HTERT RPE-1 (cell line): ENCODE data around the gene MICB.
"Not testable (repeated sequence)": the region's sequence is repeated elsewhere in the genome, so short reads cannot be mapped to it uniquely, and the experiment has no call there.

Source experiments
- in situ Hi-C: fragments of 300-500 bp; cut with MboI; formaldehyde crosslinking; loops from 4 replicates; pipeline ENCODE4 v1.14.3; 2020; ENCODE audit warnings: low sequenced_read_pairs

Gene MICB

GRCh38 chr6:31497531-31498476 lies at the start of gene MICB:
Gene MICB, plus strand, starts transcription at chr6:31498145. Its CDS starts 49 bp downstream, at chr6:31498194.
- in situ Hi-C loops, result no loop called here

GRCh38 chr6:31450751-31451150 lies 47.2 kb upstream of the MICB start:
- in situ Hi-C loops, result no loop called here

GRCh38 chr6:31452859-31453258 lies 45.1 kb upstream of the MICB start:
- in situ Hi-C loops, result no loop called here

GRCh38 chr6:31453259-31453658 lies 44.7 kb upstream of the MICB start:
- in situ Hi-C loops, result no loop called here

GRCh38 chr6:31459864-31460263 lies 38.1 kb upstream of the MICB start:
- in situ Hi-C loops, result not testable (repeated sequence)

GRCh38 chr6:31460361-31461025 lies 37.5 kb upstream of the MICB start:
- in situ Hi-C loops, result no loop called here

GRCh38 chr6:31462026-31462963 lies 35.6 kb upstream of the MICB start:
- in situ Hi-C loops, result no loop called here

GRCh38 chr6:31462964-31463870 lies 34.7 kb upstream of the MICB start:
- in situ Hi-C loops, result no loop called here

- in situ Hi-C loops, result no loop called here
Measured at GRCh38 chr6:31464252-31465184, 33.4 kb upstream of the MICB start.

- in situ Hi-C loops, result no loop called here
Measured at GRCh38 chr6:31465185-31465536, 32.8 kb upstream of the MICB start.

- in situ Hi-C loops, result no loop called here
Measured at GRCh38 chr6:31465718-31466117, 32.2 kb upstream of the MICB start.

GRCh38 chr6:31466466-31466865 lies 31.5 kb upstream of the MICB start:
- in situ Hi-C loops, result no loop called here

- in situ Hi-C loops, result no loop called here
Measured at GRCh38 chr6:31467151-31467550, 30.8 kb upstream of the MICB start.

GRCh38 chr6:31468311-31468710 lies 29.6 kb upstream of the MICB start:
- in situ Hi-C loops, result no loop called here

GRCh38 chr6:31470801-31471200 lies 27.1 kb upstream of the MICB start:
- in situ Hi-C loops, result no loop called here

- in situ Hi-C loops, result no loop called here
Measured at GRCh38 chr6:31471711-31472110, 26.2 kb upstream of the MICB start.

GRCh38 chr6:31472259-31472658 lies 25.7 kb upstream of the MICB start:
- in situ Hi-C loops, result no loop called here

GRCh38 chr6:31473244-31473643 lies 24.7 kb upstream of the MICB start:
- in situ Hi-C loops, result no loop called here
